Fibroblast of villous mesenchyme (primary cell): Measurements from ENCODE around the gene KIF14. TPM values are rescaled to one million over a fixed set of nuclear protein-coding genes. Genes with fewer than 3 reads are reported as not detected.

Experiments used
- DNase-seq: peaks from one replicate; pipeline ENCODE4 v3.0.0-alpha.2; 2010; ENCODE audit warnings: low read depth
- H3K4me3 ChIP-seq: 2 replicates; pipeline ENCODE4 v1.5.1; 2011; ENCODE audit warnings: low read depth, mild to moderate bottlenecking, low read length
- total RNA-seq: library from RNA; depleted of rRNA; stranded (reverse); fragments of >200 nt; gene quantifications from 2 replicates; pipeline ENCODE4 v1.2.3, GENCODE V29; 2012
- TF ChIP-seq, protein P1 (sequence below): IDR thresholded peaks from 2 replicates; pipeline ENCODE4 v1.5.1; 2012; ENCODE audit warnings: low read depth, mild to moderate bottlenecking, low read length; ENCODE audit not compliant: insufficient read depth

KIF14 gene
- total RNA-seq, 1 donor = 14.2 TPM

DNA sequence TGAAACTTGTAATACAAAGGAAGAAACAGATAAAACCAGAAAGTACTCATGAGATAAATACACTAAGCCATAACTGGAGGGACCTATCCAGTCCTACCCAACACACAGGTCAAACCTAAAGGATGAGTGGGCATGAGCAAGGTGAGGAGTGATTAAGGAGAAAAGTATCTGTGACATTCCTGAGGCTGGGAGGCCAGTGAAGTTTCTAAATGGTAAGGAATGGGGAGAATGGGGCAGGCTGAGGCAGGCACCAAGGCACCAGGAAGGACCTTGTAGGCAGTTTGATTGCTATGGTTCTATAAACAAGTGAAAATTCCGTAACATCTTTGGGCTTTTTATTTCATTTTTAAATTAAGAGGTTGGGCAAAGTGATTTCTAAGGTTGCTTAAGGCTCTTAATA lies 38.7 kb upstream of the KIF14 start:
- TF ChIP-seq, protein P1, sequence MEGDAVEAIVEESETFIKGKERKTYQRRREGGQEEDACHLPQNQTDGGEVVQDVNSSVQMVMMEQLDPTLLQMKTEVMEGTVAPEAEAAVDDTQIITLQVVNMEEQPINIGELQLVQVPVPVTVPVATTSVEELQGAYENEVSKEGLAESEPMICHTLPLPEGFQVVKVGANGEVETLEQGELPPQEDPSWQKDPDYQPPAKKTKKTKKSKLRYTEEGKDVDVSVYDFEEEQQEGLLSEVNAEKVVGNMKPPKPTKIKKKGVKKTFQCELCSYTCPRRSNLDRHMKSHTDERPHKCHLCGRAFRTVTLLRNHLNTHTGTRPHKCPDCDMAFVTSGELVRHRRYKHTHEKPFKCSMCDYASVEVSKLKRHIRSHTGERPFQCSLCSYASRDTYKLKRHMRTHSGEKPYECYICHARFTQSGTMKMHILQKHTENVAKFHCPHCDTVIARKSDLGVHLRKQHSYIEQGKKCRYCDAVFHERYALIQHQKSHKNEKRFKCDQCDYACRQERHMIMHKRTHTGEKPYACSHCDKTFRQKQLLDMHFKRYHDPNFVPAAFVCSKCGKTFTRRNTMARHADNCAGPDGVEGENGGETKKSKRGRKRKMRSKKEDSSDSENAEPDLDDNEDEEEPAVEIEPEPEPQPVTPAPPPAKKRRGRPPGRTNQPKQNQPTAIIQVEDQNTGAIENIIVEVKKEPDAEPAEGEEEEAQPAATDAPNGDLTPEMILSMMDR = no peak
- H3K4me3 ChIP-seq = no peak overlapping the region
- DNase-seq = no peak

DNA sequence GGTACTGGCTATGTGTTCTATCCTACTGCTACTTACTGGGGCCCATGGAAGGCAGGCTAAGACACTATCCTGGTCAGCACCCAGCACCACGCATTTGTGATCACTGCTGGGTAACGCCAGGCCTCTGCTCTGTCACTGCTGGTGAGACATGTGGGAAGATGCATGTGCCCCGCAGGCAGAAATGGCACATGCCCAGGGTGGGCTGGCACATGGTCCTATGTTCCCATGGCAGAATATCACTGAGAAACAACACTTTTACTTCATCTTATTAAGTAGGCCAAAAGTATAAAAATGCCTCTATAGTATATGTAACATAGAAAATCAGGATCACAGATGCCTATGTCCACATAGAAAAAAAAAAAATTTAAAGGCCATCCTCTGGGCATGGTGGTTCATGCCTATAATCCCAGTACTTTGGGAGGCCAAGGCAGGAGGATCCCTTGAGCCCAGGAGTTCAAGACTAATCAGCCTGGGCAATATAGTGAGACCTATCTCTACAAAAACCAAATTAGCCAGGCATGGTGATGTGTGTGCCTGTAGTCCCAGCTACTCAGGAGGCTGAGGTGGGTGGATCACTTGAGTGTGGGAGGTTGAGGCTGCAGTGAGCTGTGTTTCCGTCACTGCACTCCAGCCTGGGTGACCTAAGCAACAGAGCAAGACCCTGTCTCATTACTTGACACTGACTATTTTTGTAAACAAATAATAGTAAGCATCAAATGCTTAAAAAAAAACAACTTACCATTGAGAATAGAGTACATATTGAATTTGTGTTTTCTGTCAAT lies 37.7 kb upstream of the KIF14 start:
- H3K4me3 ChIP-seq = no peak overlapping the region
- TF ChIP-seq, protein P1 = no peak
- DNase-seq = no peak

DNA sequence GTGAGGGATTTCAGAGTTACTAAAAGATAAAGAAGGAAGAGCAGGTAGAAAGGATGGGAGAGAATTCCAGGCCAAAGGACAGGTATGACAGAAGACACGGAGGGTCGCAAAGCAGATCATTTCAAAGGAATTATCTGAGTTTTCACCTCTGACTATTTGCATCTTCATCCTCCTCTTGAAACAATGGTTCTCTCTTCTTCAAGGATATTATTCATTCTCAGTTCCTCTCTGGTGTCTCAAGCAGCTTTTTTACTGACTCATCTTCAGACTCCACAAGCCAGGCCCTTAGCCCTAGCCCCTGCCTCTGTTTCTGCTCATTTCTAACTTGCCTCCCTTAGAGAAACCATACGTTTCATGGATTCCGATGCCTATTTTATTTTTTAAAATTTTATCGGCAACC lies 34.1 kb upstream of the KIF14 start:
- H3K4me3 ChIP-seq = no peak overlapping the region
- TF ChIP-seq, protein P1 = no peak
- DNase-seq = no peak

DNA sequence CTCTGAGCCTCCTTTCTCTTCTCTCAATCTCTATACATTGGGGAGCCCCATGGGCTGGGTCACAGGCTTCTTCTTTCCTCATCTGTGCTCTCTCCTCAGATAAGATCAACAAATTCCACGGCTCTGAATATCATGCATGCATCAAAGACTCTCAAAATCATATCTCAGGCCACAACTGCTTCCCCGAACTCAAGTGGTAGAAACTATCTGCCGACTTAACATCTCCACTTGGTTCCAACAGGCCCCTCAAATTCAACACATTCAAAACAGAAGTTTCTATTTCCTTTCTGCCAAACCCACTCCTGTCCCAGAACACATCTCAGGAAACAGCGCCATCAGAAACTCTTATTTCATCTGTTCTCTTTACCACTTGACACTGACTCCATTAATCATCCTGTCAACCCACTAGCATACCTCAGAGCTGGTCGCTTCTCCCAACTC lies 32.5 kb upstream of the KIF14 start:
- TF ChIP-seq, protein P1 = no peak

DNA sequence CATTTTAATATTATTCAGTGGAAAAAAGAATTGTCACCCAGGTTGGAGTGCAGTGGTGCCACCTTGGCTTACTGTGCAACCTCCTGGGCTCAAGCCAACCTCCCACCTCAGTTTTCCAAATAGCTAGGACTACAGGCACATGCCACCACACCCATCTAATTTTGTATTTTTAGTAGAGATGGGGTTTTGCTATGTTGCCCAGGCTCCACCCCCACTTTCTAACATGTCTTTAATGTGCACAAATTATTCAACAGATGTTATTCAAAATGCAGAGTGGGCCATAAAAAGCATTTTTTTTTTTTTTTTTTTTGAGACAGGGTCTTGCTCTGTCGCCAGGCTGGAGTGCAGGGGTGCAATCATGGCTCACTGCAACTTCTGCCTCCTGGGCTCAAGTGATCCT lies 31.8 kb upstream of the KIF14 start:
- no peak for DNase-seq
- no peak overlapping the region for H3K4me3 ChIP-seq
- TF ChIP-seq, protein P1 = no peak

More for the DNA sequence above, 32.5 kb upstream of the KIF14 start:
- DNase-seq = no peak
- H3K4me3 ChIP-seq = no peak overlapping the region

DNA sequence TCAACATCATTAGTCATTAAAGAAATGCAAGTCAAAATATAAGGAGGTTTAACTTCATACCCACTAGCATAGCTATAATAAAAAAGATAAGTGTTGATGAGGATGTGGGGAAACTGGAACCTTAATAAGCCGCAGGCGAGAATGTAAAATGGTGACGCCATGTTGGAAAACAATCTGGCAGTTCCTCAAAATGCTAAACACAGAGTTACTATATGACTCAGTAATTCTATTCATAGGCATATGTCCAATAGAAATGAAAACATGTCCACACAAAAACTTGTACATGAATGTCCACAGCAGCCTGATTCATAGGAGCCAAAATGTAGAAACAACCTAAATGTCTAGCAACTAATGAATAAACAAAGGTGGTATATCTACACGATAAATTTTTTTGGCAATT lies 26.0 kb upstream of the KIF14 start:
- no peak overlapping the region for H3K4me3 ChIP-seq
- no peak for DNase-seq
- TF ChIP-seq, protein P1 = no peak

DNA sequence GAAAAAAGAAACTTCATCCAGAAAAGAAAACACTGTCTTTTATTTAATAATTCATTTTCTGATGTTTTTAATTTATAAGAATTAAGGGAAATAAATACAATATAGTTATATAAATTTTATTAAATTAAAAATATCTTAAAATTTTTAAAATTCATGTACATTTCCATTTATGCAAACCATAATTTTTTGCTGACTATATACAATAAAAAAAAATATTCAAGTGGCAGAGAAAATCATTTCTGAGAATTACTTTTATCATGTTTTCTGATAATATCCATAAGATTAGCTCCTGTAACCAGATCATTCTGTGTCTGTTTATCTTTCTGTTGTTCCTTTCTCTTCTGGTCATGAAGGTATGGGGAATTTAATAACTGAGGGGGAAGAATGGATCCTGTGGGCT lies 23.5 kb upstream of the KIF14 start:
- H3K4me3 ChIP-seq = no peak overlapping the region
- TF ChIP-seq, protein P1 = no peak
- DNase-seq = no peak
